HG02678 (cell line): Measurements from ENCODE around the gene PRKG1.
"Not testable (repeated sequence)": the region's sequence is repeated elsewhere in the genome, so short reads cannot be mapped to it uniquely, and the experiment has no call there.

Experiments
- ATAC-seq: cut with Tn5 transposase; IDR thresholded peaks from one replicate; pipeline ENCODE4 v1.9.1; 2021; ENCODE audit warnings: mild to moderate bottlenecking, moderate library complexity; ENCODE audit not compliant: unreplicated experiment

The PRKG1 gene

GRCh38 chr10:51260376-51260775 lies 186.1 kb downstream of the PRKG1 start:
- ATAC-seq: no peak

- no peak for ATAC-seq
Observed at GRCh38 chr10:51266496-51266895, 192.2 kb downstream of the PRKG1 start.

GRCh38 chr10:51267980-51268570 lies 193.8 kb downstream of the PRKG1 start:
- ATAC-seq: not testable (repeated sequence)

GRCh38 chr10:51269821-51270220 lies 195.5 kb downstream of the PRKG1 start:
- no peak for ATAC-seq

GRCh38 chr10:51270936-51271530 lies 196.7 kb downstream of the PRKG1 start:
- ATAC-seq: no peak

- not testable (repeated sequence) for ATAC-seq
Observed at GRCh38 chr10:51272099-51272498, 197.8 kb downstream of the PRKG1 start.

GRCh38 chr10:51272555-51272954 lies 198.3 kb downstream of the PRKG1 start:
- no peak for ATAC-seq

- no peak for ATAC-seq
Observed at GRCh38 chr10:51273574-51273973, 199.3 kb downstream of the PRKG1 start.

GRCh38 chr10:51276097-51276496 lies 201.8 kb downstream of the PRKG1 start:
- not testable (repeated sequence) for ATAC-seq

- not testable (repeated sequence) for ATAC-seq
Observed at GRCh38 chr10:51281387-51281786, 207.1 kb downstream of the PRKG1 start.

- ATAC-seq: no peak
Observed at GRCh38 chr10:51285601-51286000, 211.3 kb downstream of the PRKG1 start.

GRCh38 chr10:51288511-51288910 lies 214.2 kb downstream of the PRKG1 start:
- ATAC-seq: no peak

GRCh38 chr10:51289519-51289918 lies 215.2 kb downstream of the PRKG1 start:
- ATAC-seq: no peak

GRCh38 chr10:51291961-51292360 lies 217.7 kb downstream of the PRKG1 start:
- no peak for ATAC-seq

GRCh38 chr10:51297438-51297837 lies 223.2 kb downstream of the PRKG1 start:
- ATAC-seq: no peak

- no peak for ATAC-seq
Observed at GRCh38 chr10:51300617-51301304, 226.5 kb downstream of the PRKG1 start.

GRCh38 chr10:51301644-51302043 lies 227.4 kb downstream of the PRKG1 start:
- no peak for ATAC-seq

- no peak for ATAC-seq
Observed at GRCh38 chr10:51302316-51302715, 228.0 kb downstream of the PRKG1 start.

- ATAC-seq: no peak
Observed at GRCh38 chr10:51308116-51308515, 233.8 kb downstream of the PRKG1 start.

- no peak for ATAC-seq
Observed at GRCh38 chr10:51311228-51311627, 236.9 kb downstream of the PRKG1 start.

- ATAC-seq: no peak
Observed at GRCh38 chr10:51312817-51313216, 238.5 kb downstream of the PRKG1 start.

- ATAC-seq: no peak
Observed at GRCh38 chr10:51313251-51313650, 239.0 kb downstream of the PRKG1 start.
